Forelimb muscle (tissue), 1 donor: ENCODE data around the gene ADCY9. TPM values are rescaled to one million over a fixed set of nuclear protein-coding genes. Genes with fewer than 3 reads are reported as not detected.

Source experiments
- DNase-seq: peaks from one replicate; pipeline ENCODE4 v3.0.0-alpha.2; 2013; ENCODE audit warnings: low read depth
- polyA plus RNA-seq: library from polyadenylated mRNA; unstranded; fragments of 120-200 nt; gene quantifications from one replicate; pipeline ENCODE4 v1.2.1, GENCODE V29; 2013; ENCODE audit not compliant: insufficient read length

ADCY9 gene
- polyA plus RNA-seq, 1 donor = 14.3 TPM

- no peak for DNase-seq
Observed at GRCh38 chr16:4004206-4004605, 112.0 kb downstream of the ADCY9 start.

DNA sequence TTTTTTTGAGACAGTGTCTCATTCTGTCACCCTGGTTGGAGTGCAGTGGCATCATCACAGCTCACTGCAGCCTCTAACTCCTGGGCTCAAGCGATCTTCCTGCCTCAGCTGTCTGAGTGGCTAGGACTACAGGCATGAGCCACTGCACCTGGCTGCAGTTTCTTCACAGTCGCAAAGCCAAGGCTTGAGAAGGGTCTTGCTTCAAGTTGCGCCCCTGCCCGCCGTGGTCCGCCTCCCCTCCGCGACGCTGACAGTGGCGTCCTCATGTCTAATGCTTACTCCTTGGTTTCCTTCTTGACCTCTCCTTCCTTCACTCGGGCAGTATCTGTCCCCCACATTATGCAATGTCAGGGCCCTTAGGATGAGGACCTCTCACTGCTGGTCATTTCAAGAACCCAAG lies 112.7 kb downstream of the ADCY9 start:
- no peak for DNase-seq

DNA sequence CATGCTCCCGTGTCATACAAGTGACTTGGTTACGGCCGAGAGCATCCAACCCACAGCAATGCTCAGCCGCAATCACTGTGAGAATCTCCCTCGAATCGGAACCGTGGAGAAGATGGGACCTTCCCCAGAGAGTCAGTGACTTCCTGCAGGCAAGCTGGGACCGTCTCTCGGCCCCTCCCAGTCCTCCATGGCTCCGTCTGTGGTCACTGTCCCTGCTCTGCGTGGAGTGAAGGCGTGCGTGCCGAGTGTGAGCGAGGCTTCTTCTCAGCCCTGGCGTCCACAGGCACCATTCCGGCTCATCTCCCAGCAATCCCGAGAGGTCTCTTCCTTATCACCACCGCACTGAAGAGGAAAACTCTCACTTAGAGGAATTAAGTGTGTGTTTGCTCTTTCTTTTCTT lies 113.1 kb downstream of the ADCY9 start:
- DNase-seq = no peak

- DNase-seq = no peak
Observed at GRCh38 chr16:4002121-4002520, 114.1 kb downstream of the ADCY9 start.

DNA sequence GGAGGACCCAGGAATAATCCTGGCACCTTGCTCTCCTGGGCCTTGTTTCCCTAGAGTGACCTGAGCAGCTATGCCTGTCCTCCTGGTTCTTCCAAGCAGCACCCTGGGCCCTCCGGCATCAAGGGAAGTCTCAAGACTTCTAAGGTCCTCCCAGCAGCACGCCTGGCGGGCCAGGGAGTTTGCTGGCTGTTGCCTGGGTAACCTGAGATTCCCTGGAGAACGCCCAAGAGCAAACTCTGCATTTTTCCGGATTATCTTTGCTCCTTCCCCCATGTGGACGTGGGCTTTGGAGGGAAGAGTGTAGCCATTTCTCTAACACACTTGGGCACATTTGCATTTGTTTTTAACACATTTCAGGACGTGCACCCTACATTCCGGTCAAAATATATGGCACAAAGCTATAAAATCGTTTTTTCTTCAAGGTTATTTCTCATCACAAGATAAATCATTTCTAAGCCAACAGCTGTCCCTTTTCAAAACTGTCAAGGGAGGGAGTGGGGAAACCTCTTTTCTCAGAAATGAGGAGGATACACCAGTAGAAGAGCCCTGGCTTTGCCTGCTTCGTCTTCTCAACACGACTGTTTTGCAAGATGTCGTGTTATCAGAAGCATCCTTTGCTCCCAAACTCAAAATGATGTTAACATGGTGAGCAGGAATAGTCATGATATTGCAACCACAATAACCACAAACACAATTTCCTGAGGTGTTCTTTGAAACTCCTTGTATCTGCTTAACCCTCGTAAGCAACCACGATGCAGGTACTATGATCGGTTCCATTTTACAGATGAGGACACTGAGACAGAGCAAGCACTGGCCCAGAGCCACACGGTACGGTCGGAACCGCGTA lies 116.5 kb downstream of the ADCY9 start:
- DNase-seq = no peak

DNA sequence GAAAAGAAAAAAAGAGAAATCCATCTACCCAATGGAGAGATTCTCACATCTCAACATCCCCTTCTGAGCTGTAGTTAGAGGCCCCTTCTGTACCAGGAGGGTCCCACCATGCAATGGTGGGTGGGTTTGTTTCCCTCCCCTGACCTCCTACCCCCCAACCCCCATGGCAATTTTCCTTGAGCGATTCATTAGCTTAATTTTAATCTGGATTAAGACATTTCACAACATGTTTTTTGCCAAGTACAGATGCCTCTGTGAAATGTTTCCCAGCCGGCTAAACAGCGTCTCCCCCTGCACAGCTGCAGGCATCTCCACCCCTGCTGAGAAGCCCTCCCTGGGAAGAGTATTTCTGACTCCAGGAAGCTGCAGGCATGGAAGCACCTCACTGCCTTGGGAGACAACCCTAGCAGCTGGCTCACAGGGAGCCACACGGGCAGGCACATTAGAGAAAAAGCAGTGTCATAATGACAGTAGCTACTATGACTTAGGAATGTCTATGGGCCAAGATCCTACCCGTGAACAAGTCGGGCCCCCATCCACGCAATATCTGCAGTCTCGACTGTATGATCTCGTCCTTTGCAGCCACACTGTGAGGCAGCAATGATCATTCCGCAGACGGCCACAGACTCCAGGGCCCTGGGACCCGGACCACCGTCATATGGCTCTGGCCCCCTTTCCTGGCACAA lies 117.3 kb downstream of the ADCY9 start:
- peak; percentile 31 for DNase-seq

- no peak for DNase-seq
Observed at GRCh38 chr16:3997231-3997841, 118.9 kb downstream of the ADCY9 start.

DNA sequence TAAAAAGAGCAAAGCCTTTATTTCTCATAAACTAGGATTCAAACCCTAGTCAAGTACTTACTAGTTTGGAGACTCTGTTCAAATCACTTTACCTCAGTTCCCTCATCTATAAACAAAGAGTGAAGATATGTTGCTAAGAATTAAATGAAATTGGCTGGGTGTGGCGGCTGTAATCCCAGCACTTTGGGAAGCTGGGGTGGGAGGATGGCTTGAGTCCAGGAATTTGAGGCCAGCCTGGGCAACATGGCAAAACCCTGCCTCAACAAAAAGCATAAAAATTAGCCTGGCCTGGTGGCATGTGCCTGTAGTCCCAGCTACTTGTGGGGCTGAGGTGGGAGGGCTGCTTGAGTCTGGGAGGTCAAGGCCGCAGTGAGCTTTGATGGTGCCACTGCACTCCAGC lies 121.2 kb downstream of the ADCY9 start:
- no peak for DNase-seq

DNA sequence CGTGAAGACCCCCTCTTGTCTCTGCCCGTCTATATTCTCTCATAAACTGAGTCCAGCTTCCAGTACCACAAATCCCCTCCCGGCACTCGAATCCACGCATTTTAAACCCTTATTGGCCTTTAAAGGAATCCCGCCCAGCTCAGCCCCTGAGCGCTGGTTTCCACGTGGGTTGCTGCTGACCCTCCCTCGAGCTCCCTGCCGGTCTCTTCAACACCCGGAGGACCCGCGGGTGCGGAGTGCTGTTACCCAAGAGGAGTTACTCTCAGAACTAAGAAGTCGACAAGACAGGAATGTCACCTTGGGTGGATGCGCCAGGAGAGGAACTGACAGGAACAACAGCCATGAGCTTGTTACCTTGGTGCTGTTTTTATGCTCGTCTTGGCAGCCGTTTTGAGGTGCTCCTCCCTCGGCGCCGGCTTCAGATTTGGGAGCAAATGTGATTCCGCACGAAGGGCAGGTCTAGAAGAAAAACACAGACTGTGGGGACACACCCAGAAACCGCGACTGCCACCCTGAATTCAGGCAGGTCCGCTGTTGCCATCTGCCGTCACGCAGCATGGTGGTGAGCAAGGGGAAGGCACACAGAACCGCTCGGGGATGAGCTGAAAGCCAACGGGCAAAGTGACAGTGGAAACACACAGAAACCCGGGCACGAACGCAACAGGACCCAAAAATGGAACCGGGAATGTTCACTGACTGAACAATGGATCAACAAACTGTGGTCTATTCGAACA lies 123.0 kb downstream of the ADCY9 start:
- no peak for DNase-seq

GRCh38 chr16:3992297-3993051 lies 123.8 kb downstream of the ADCY9 start:
- no peak for DNase-seq

GRCh38 chr16:3988824-3989223 lies 127.4 kb downstream of the ADCY9 start:
- DNase-seq = no peak

DNA sequence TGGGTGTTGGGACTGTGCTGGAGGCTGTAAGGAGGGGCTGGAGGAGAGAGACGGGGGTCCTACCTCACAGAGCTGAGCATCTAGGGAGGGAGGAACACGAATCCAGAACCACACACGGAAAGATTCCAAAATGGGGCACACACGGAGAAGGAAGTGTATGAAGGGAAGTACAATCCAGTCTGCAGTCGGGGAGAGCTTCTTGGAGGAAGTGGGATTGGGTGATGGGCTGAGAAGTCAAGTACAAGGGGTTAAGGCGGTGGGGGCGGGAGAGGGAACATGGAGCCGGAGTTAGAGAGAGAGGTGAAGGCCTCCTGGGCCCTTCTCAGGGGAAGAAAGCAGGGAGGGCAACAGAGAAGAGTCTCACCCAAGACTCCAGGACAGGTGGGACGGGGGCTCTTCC lies 128.2 kb downstream of the ADCY9 start:
- DNase-seq = no peak

DNA sequence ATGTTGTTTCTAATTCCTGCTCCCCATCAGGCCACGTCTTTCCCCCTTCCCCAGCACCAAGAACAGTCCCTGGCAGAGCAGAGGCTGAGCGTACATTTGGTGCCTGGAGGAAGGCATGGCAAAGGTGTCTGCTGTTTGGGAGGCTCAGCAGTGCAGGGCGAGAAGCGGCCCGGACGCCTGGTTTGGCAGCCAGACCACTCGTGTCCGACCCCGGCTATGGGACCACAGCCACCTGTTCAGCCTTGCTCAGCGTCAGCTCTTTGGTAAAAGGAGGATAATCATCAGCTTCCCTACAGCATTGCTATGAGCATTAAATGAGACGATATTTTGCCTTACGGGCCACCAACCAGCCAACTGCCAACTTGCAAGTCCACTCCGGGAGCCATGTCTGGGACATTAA lies 129.0 kb downstream of the ADCY9 start:
- no peak for DNase-seq

- no peak for DNase-seq
Observed at GRCh38 chr16:3986235-3986544, 130.1 kb downstream of the ADCY9 start.

GRCh38 chr16:3984111-3985060 lies 131.9 kb downstream of the ADCY9 start:
- no peak for DNase-seq

DNA sequence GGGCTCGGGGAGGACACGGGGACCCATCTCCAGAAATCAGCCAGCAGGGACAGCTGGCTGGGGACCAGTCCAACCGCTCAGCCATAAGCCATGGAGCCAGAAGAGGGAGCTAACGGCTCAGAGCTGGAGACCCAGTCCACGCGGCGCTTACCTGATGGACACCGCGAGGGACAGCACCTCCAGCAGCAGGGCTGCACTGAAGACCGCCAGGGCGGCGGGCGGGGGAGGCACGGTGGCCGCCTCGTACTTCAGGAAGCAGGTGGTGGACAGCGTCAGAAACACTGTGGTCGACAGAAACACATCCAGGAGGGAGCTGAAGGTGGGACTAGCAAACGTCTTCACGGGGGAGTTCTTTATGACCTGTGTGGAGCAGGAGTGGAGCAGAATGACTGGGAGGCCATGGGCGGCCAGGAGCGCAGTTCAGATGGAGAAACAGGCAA lies 133.1 kb downstream of the ADCY9 start:
- DNase-seq = no peak

GRCh38 chr16:3982216-3982615 lies 134.0 kb downstream of the ADCY9 start:
- DNase-seq = no peak

DNA sequence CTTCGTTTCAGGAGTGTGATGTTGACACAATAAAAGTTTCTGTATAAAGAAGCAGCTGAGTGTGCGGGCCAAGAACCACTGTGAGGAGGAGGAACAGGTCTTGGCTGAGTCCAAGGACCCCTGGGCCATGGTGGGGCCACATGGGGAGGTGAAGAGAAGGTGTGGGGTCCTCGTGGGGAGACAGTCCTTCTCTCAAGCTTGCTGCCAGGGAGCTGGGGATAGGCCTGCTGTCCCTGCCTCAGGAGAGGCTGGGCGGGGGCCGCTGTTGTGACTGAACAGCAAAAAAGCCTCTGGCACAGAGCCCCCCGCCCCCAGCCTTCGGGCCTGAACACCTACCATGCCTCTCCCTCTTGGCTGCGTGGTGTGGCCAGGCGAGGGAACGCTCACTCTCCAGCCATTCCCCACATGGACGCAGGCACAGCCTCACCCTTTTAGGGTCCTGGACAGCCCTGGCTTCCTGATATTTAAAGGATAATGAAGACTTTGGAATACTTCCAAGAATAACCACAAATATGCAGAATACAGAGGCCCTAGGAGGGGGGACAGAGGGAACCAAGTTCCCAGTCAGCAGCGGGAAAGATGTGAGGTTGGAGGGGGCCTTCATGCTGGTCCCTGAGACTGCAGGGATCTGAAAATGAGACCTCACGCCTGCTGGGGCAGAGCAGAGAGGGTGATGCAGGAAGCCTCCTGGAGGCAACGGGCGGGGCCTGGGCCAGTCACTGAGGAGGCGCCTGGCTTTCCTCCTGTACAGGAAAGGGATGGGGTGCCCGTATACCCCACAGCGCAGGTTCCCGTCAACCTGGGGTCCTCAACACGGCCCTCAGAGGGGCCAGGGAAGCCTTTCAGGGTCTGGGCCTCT lies 135.8 kb downstream of the ADCY9 start:
- DNase-seq = no peak

- DNase-seq = no peak
Observed at GRCh38 chr16:3979518-3979917, 136.7 kb downstream of the ADCY9 start.
